GM13977 (cell line): ENCODE measurements around the gene HOXD12.

Experiments used
- DNase-seq: peaks from one replicate; pipeline ENCODE4 v3.0.0; 2012; ENCODE audit warnings: low spot score
- CTCF ChIP-seq: IDR thresholded peaks from 2 replicates; pipeline ENCODE4 v1.5.1; 2012; ENCODE audit warnings: mild to moderate bottlenecking, control low read depth; ENCODE audit not compliant: insufficient read depth; ENCODE audit errors: extremely low read depth, missing control alignments
- in situ Hi-C: fragments of 300-500 bp; cut with MboI; formaldehyde crosslinking; loops from one replicate; pipeline ENCODE4 v1.12.0; 2022; ENCODE audit warnings: low sequenced_read_pairs, low pct_unique_long_range_greater_than_20kb, mixed read lengths, inconsistent platforms; ENCODE audit not compliant: unreplicated experiment

Gene HOXD12

GRCh38 chr2:176099728-176100546 is at the start of gene HOXD12:
Gene HOXD12, plus strand, starts transcription at chr2:176099795. Its CDS starts 7 bp downstream, at chr2:176099802.
- DNase-seq = no peak
- TF ChIP-seq CTCF = no peak
- in situ Hi-C loops = loop anchor here (25.0 kb wide), 3 partner anchors 413 to 1763 kb away; partner anchors contain the start of gene SP9

GRCh38 chr2:176056406-176056805 is 43.2 kb upstream of the HOXD12 start:
- in situ Hi-C loops = no loop called here

GRCh38 chr2:176063958-176064357 is 35.6 kb upstream of the HOXD12 start:
- DNase-seq = no peak
- no peak for TF ChIP-seq CTCF
- in situ Hi-C loops = no loop called here

More at GRCh38 chr2:176056406-176056805, 43.2 kb upstream of the HOXD12 start:
- no peak for TF ChIP-seq CTCF
- DNase-seq = no peak

GRCh38 chr2:176066645-176067588 is 32.7 kb upstream of the HOXD12 start:
- DNase-seq = no peak
- no peak for TF ChIP-seq CTCF
- in situ Hi-C loops = no loop called here

- in situ Hi-C loops = no loop called here
- no peak for TF ChIP-seq CTCF
- no peak for DNase-seq
These were observed 31.8 kb upstream of the HOXD12 start for GRCh38 chr2:176067589-176068418.

- in situ Hi-C loops = no loop called here
These were observed 31.2 kb upstream of the HOXD12 start for GRCh38 chr2:176068419-176068832.

More at GRCh38 chr2:176068419-176068832, 31.2 kb upstream of the HOXD12 start:
- no peak for TF ChIP-seq CTCF
- no peak for DNase-seq
